ENCODE data around the gene TMSB10. TPM values are rescaled to one million over a fixed set of nuclear protein-coding genes. Genes with fewer than 3 reads are reported as not detected.
"Not testable (repeated sequence)": the region's sequence is repeated elsewhere in the genome, so short reads cannot be mapped to it uniquely, and the experiment has no call there.

Gene TMSB10
- total RNA-seq, 1 experiment from 2014 or later = 5,246 TPM

GRCh38 chr2:84917821-84918220 lies 12.4 kb downstream of the TMSB10 start:
- H3F3A ChIP-seq (ENCODE audit: low read length, unreplicated experiment); H3K9me3 ChIP-seq (ENCODE audit: low read length); H3K27ac ChIP-seq (ENCODE audit: low read length); H3K4me3 ChIP-seq (ENCODE audit: low read length); H3K4me2 ChIP-seq (ENCODE audit: low read length); BruUV-seq (replicated peaks); POLR2A ChIA-PET (ENCODE audit: unreplicated experiment); H3K36me3 ChIP-seq (ENCODE audit: low read depth, low read length); DNase-seq; H3K9me2 ChIP-seq (replicated peaks; ENCODE audit: low read length); intact Hi-C loops (cut with micrococcal nuclease); ATAC-seq; H2AFZ ChIP-seq (ENCODE audit: low read length); H3K9ac ChIP-seq (ENCODE audit: low read length); H4K20me1 ChIP-seq (ENCODE audit: low read length); H3K79me2 ChIP-seq (ENCODE audit: low read length); H3K27me3 ChIP-seq (ENCODE audit: low read length): not testable (repeated sequence)
- CTCF ChIA-PET = interaction anchor here (0.6 kb wide), 1 partner anchor 187 kb away, joined by 3 read pairs; no protein-coding TSS in a partner anchor
- H3K4me1 ChIP-seq (ENCODE audit: insufficient read depth, low read length) = peaks cover 14% of the 10 kb centered on the region

- no peak overlapping the region for H3K27ac ChIP-seq (ENCODE audit: low read length)
- H3K27me3 ChIP-seq (ENCODE audit: low read length) = no peaks in the 10 kb centered on the region
- ATAC-seq (no peak), DNase-seq (no peak)
- BruUV-seq (replicated peaks) = no TSS peak
- CTCF ChIA-PET = interaction anchor here (0.6 kb wide), 1 partner anchor 36 kb away, joined by 4 read pairs; no protein-coding TSS in a partner anchor
- no peak overlapping the region for H3K9ac ChIP-seq (ENCODE audit: low read length)
- TF ChIP-seq EZH2phosphoT487 (IDR thresholded peaks at IDR 0.05; ENCODE audit: borderline replicate concordance, low read length) (no peak), EZH2 (IDR thresholded peaks at IDR 0.05; ENCODE audit: low read length, unreplicated experiment) (no peak), CTCF (conservative IDR thresholded peaks at IDR 0.05; ENCODE audit: low read depth, low read length) (no peak)
- no peaks in the 10 kb centered on the region for H3K79me2 ChIP-seq (ENCODE audit: low read length)
- POLR2A ChIA-PET (ENCODE audit: unreplicated experiment) = interaction anchor here (1.0 kb wide), 1 partner anchor 53 kb away, joined by 8 read pairs; the partner anchor contains the start of gene KCMF1
- no peaks in the 10 kb centered on the region for H3K9me2 ChIP-seq (replicated peaks; ENCODE audit: low read length)
- H3K4me1 ChIP-seq (ENCODE audit: insufficient read depth, low read length) = peaks cover 14% of the 10 kb centered on the region
- H3K4me2 ChIP-seq (ENCODE audit: low read length) = no peak overlapping the region
- H3K4me3 ChIP-seq (ENCODE audit: low read length) = no peak overlapping the region
- intact Hi-C loops (cut with micrococcal nuclease) = no loop called here
- H2AFZ ChIP-seq (ENCODE audit: low read length) = no peak overlapping the region
- no peaks in the 10 kb centered on the region for H3K36me3 ChIP-seq (ENCODE audit: low read depth, low read length)
- H3F3A ChIP-seq (ENCODE audit: low read length, unreplicated experiment) = peaks cover 6% of the 10 kb centered on the region
- H4K20me1 ChIP-seq (ENCODE audit: low read length) = no peaks in the 10 kb centered on the region
- no peaks in the 10 kb centered on the region for H3K9me3 ChIP-seq (ENCODE audit: low read length)
Observed at GRCh38 chr2:84918430-84918829, 13.0 kb downstream of the TMSB10 start.

GRCh38 chr2:84919885-84920580 lies 14.6 kb downstream of the TMSB10 start:
- peak overlapping the region; percentile 94 for H3K27ac ChIP-seq (ENCODE audit: low read length)
- H4K20me1 ChIP-seq (ENCODE audit: low read length) = no peaks in the 10 kb centered on the region
- peaks cover 6% of the 10 kb centered on the region for H3F3A ChIP-seq (ENCODE audit: low read length, unreplicated experiment)
- H3K9me3 ChIP-seq (ENCODE audit: low read length) = no peaks in the 10 kb centered on the region
- TF ChIP-seq EZH2phosphoT487 (IDR thresholded peaks at IDR 0.05; ENCODE audit: borderline replicate concordance, low read length) = no peak
- TF ChIP-seq CTCF (conservative IDR thresholded peaks at IDR 0.05; ENCODE audit: low read depth, low read length) = no peak
- no peak for TF ChIP-seq EZH2 (IDR thresholded peaks at IDR 0.05; ENCODE audit: low read length, unreplicated experiment)
- POLR2A ChIA-PET (ENCODE audit: unreplicated experiment) = interaction anchor here (0.5 to 1.6 kb wide), 6 partner anchors 13 to 461 kb away, joined by 3 to 15 read pairs (median 6); partner anchors contain the start of genes SUCLG1 and TMSB10
- H3K9ac ChIP-seq (ENCODE audit: low read length) = peak overlapping the region; percentile 58
- no peaks in the 10 kb centered on the region for H3K79me2 ChIP-seq (ENCODE audit: low read length)
- H3K4me1 ChIP-seq (ENCODE audit: insufficient read depth, low read length) = peaks cover 21% of the 10 kb centered on the region
- H3K4me3 ChIP-seq (ENCODE audit: low read length) = peak overlapping the region; percentile 60
- CTCF ChIA-PET = interaction anchor here (1.0 kb wide), 1 partner anchor 26 kb away, joined by 3 read pairs; no protein-coding TSS in a partner anchor
- DNase-seq (peak; percentile 97), ATAC-seq (peak; percentile 97)
- H3K36me3 ChIP-seq (ENCODE audit: low read depth, low read length) = no peaks in the 10 kb centered on the region
- no peaks in the 10 kb centered on the region for H3K9me2 ChIP-seq (replicated peaks; ENCODE audit: low read length)
- no peaks in the 10 kb centered on the region for H3K27me3 ChIP-seq (ENCODE audit: low read length)
- H2AFZ ChIP-seq (ENCODE audit: low read length) = peak overlapping the region; percentile 86
- intact Hi-C loops (cut with micrococcal nuclease) = no loop called here
- H3K4me2 ChIP-seq (ENCODE audit: low read length) = peak overlapping the region; percentile 81
- TSS peak; percentile 99 for BruUV-seq (replicated peaks)

Data from PC-3 (cell line).